Measurements from ENCODE around the gene GSE1.

DNA sequence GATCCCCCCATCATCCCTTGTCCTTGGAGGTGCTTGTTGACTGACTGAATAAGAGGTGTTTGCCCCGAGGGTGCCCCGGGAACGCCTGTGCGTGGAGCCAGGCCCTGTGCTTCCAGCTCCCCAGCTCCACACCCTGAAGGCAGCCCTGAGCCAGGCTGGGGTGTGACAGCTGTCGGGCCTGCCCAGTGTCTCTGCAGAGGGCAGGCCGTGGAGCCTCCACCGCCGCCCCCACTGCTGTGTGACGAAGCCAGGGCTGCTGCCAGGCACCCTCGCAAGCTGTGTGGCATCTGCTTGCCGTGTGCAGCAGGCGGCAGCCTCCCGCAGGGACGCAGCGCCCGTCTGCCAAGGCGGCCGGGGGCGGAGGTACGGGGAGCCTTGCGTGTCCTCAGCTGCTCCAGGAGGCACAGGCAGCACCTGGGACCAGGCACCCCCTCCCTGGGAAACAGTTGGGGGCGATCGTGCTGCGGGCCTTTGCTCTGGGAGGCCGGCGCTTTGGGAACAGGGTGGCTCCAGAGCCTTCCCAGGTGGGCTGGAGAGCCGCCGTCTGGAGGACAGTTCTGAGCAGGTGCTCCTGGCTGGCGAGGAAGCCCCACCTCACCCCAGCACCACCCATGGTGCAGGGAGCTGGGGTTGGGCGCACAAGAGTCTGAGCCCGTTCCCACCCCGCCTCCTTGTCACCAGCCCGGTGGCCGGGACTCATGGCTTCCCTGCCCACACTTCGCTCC, 26.6 kb downstream of the GSE1 start:
- TF ChIP-seq, protein P1, sequence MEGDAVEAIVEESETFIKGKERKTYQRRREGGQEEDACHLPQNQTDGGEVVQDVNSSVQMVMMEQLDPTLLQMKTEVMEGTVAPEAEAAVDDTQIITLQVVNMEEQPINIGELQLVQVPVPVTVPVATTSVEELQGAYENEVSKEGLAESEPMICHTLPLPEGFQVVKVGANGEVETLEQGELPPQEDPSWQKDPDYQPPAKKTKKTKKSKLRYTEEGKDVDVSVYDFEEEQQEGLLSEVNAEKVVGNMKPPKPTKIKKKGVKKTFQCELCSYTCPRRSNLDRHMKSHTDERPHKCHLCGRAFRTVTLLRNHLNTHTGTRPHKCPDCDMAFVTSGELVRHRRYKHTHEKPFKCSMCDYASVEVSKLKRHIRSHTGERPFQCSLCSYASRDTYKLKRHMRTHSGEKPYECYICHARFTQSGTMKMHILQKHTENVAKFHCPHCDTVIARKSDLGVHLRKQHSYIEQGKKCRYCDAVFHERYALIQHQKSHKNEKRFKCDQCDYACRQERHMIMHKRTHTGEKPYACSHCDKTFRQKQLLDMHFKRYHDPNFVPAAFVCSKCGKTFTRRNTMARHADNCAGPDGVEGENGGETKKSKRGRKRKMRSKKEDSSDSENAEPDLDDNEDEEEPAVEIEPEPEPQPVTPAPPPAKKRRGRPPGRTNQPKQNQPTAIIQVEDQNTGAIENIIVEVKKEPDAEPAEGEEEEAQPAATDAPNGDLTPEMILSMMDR (IDR thresholded peaks at IDR 0.05): no peak
- TF ChIP-seq POLR2AphosphoS5 (IDR thresholded peaks at IDR 0.05): no peak
